HK-2 (cell line): ENCODE results near the gene ARHGAP22.

ENCODE experiments used
- DNase-seq: peaks from one replicate; pipeline ENCODE4 v3.0.0-alpha.2; 2018; ENCODE audit not compliant: unreplicated experiment

Gene ARHGAP22

DNA sequence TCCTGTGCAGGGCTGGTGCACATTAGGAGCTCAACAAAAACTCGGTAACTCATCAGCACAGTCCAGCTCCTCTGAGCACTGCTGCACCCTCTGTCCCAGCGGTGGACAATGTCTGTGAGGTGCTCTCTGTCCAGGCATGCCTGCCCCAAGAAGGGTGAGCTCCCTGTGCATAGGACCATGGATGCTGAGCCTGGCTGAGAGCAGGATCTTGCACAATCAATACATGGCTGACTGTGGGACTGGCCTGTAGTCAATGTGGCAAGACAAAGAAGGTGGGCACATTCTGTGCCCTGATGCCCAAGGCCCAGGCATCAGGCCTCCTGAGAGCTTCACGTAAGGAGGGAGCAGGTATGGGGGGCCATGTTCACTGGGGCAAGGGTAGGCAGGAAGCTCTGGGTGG is 17.1 kb downstream of the ARHGAP22 start:
- DNase-seq, result no peak

- no peak for DNase-seq
Observed at GRCh38 chr10:48587101-48587500, 17.8 kb downstream of the ARHGAP22 start.

DNA sequence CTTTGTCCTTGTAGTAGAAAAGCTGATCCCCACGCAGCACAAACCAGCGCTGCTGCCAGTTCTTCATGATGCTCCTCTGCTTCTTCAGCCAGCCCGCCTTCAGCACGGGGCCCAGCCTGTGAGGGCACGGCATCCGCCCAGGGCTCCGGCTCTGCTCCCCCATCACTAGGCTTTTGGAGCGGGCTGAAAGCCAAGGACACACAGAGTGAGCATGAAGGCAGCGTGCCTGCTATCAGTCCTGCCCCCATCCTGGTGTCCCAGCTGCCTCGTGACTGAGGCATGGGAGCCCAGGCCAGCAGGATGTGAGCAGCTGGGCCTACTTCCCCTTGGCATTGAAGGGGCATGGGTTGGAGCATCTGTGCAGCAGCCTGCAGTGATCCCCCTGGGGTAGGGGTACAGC is 21.9 kb downstream of the ARHGAP22 start:
- DNase-seq, result no peak

- DNase-seq, result no peak
Observed at GRCh38 chr10:48580236-48580635, 24.6 kb downstream of the ARHGAP22 start.

GRCh38 chr10:48579251-48579960 is 25.5 kb downstream of the ARHGAP22 start:
- DNase-seq, result no peak

DNA sequence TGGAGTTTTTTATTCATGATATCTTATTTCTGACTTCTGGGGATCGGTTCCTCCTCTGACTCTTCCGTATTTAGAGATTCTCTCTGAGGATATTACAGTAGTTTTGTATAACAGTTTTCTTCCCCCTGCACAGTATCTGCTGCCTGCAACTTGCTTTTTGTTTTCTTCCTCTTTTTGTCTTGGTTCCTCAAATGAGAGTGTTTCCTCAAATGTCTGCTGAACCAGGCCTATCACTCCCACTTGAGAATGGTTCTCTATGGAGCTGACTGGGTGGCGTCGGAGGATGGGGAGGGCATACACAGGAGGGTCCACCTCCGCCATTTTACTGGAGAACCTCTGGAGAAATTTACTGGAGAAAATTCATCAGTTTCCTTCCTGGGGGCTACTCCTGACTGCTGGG is 27.7 kb downstream of the ARHGAP22 start:
- DNase-seq, result no peak

DNA sequence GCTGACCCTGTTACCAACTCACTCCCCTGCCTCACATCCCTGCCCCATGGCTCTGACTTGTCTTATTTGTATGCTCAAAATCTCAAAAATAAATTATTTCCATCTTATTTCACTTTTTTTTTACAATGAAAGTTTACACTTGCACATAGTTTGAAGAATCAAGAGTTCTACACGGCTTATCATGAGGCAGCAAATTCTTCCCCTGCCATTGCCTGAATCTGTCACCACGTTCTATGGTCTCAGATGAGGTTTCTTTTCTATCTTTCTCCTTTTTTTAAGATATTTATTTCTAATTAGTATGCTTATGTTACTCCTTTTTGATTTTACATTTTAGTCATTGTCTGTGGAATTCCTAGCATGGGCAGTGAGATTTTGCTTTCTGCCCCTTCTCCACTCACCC is 28.4 kb downstream of the ARHGAP22 start:
- no peak for DNase-seq

DNA sequence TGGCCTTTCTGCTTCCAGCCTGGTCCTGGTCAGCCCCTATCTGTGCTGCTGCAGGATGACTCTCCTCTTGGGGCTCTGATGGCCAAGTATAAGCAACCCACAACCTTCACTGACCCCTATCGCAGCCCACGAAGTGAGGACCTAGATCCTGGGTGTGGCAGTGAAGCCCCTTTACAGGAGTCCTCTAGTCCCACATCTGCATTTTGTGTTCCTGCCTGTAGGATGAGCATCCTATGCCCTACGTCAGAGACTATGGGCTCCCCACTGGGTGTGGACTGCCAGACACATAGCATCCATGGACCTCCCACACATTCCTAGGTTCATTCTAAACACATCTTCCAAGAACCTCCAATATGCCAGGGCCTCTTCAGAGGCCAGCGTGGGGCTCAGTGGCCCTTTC is 29.0 kb downstream of the ARHGAP22 start:
- DNase-seq, result no peak

DNA sequence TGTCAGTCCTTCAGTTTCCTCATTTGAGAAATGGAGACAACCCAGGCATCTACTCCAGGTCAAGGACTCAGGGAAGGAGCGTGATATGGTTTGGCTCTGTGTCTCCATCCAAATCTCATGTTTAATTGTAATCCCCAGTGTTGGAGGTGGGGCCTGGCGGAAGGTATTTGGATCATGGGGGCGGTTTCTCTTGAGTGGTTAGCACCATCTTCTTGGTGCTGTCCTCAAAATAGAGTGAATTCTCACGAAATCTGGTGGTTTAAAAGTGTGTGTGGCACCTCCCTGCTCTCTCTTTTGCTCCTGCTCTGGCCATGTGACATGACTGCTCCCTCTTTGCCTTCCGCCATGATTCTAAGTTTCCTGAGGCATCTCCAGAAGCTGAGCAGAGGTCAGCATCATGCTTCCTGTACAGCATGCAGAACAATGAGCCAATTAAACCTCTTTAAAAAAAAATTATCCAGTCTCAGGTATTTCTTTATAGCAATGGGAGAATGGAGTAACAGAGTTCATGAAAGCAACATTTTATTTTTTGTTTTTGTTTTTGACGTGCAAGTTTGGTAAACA is 30.0 kb downstream of the ARHGAP22 start:
- DNase-seq, result no peak

- no peak for DNase-seq
Observed at GRCh38 chr10:48574322-48574796, 30.5 kb downstream of the ARHGAP22 start.

DNA sequence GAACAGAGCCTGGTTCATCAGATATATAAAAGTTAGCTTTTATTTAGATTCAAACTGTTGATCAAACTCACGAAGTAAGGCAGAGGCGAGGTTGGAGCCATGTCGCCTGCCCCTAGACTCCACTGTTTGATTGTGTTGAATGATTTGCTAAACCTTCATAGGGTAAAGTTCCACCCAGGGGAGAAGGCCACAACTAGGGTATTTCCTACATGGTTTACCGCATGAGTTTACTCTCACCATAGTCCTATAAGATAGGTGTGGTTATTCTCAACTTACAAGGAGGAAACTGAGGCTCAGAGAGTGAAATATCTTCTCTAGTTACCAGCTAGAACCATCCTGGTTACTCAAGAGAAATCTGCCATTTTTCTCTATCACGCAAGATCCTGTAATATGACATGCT is 31.8 kb downstream of the ARHGAP22 start:
- DNase-seq, result no peak

- DNase-seq, result no peak
Observed at GRCh38 chr10:48572414-48572813, 32.5 kb downstream of the ARHGAP22 start.

DNA sequence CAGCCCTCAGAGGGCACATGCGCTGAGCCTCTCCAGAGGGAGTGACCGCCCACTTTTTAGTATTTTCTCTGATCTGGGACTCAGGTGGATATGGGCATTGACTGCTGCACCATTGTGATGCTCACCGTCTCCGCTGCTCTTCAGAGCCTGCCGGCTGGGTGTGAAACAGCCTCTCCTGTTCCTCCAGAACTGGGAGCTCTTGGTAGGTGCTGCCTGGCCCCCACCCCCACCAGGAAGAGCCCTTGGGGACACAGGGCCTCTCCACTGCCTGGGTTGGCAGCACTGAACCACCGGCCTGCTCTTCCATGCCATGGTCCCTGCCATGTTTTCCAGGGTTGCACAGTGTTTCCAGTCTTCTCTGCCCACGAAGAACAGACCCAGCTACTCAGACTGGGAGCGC is 36.3 kb downstream of the ARHGAP22 start:
- DNase-seq, result no peak

DNA sequence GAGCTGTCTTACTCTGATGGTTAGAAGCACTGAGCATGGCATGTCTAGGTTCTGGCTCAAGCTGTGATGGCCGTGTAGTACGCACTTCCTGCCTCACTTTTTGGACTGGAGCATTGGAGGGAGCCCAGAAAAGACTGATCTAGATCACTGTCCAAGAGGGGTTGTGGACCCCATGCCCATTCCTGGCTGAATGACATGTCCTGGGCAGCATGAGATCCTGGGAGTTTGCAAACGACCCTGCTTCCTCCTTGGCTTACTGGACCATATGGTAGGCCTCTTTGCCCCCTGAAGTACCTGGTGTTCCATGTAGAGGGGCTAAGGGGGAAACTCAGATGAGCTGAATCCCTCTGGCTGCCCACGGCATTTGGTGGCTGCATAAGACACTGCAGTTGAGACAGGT is 36.7 kb downstream of the ARHGAP22 start:
- DNase-seq, result no peak

DNA sequence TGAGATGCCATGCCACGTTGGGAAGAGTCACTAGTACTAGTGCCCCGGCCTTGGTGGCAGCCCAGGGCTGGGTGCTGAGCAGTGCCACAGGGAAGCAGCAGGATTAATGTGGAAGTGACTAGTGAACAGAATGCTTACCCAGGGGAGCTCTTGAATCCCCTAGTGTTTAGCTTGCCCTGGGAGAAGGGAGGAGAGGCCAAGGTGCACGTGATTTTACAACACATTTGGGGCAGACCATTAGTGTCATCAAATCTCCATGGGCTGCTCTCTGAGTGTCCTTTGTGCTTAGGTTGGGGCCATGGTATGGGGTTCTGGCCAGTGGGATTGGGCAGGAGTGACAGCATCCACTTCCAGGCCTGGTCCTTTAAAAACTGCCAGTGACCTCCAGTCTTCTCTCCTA is 37.5 kb downstream of the ARHGAP22 start:
- DNase-seq, result no peak

- DNase-seq, result no peak
Observed at GRCh38 chr10:48564466-48565160, 40.3 kb downstream of the ARHGAP22 start.

- no peak for DNase-seq
Observed at GRCh38 chr10:48557511-48558123, 47.3 kb downstream of the ARHGAP22 start.

DNA sequence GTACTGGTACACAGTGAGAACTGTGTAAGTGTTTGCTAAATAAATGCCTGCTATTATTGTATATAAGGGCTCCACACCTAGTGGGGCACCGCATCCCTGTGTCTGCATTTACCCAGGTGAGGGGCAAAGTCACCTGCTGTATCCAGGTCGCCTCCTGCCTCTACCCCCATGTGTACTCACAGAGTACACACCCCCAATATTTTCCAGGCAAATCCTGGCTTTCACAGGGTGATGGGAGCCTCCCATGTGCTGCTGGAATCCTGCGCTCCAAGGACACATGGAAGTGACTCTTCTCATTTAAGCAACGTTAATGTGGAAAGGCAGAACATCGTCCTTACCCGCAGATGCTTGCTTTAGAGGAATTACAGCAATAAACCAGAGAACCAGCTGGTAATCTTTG is 48.2 kb downstream of the ARHGAP22 start:
- no peak for DNase-seq

GRCh38 chr10:48556065-48556464 is 48.8 kb downstream of the ARHGAP22 start:
- no peak for DNase-seq

- no peak for DNase-seq
Observed at GRCh38 chr10:48555310-48556042, 49.4 kb downstream of the ARHGAP22 start.

- no peak for DNase-seq
Observed at GRCh38 chr10:48554656-48555055, 50.2 kb downstream of the ARHGAP22 start.

- no peak for DNase-seq
Observed at GRCh38 chr10:48554246-48554645, 50.6 kb downstream of the ARHGAP22 start.
